Neural progenitor cell (in vitro differentiated cells): Measurements from ENCODE around the gene RUNX1. TPM values are rescaled to one million over a fixed set of nuclear protein-coding genes. Genes with fewer than 3 reads are reported as not detected.

ENCODE experiments used
- DNase-seq: peaks from one replicate; pipeline ENCODE4 v3.0.0-alpha.2; 2016; ENCODE audit warnings: low spot score
- H2AFZ ChIP-seq: fragments of 200-600 bp; sonication (generic); replicated peaks from 2 replicates; pipeline ENCODE4 v1.6.1; 2016; ENCODE audit warnings: antibody characterized with exemption
- H3F3A ChIP-seq: fragments of 200-600 bp; sonication (generic); 2 replicates; pipeline ENCODE4 v1.6.1; 2016; ENCODE audit warnings: antibody characterized with exemption, low read depth
- H3K27ac ChIP-seq: fragments of 200-600 bp; sonication (generic); 2 replicates; pipeline ENCODE4 v1.5.1; 2016; ENCODE audit warnings: mild to moderate bottlenecking
- H3K27me3 ChIP-seq: fragments of 200-600 bp; sonication (generic); 2 replicates; pipeline ENCODE4 v1.6.1; 2016; ENCODE audit warnings: mild to moderate bottlenecking, moderate library complexity
- H3K36me3 ChIP-seq: fragments of 200-600 bp; sonication (generic); 2 replicates; pipeline ENCODE4 v1.5.1; 2016
- H3K4me1 ChIP-seq: fragments of 200-600 bp; sonication (generic); 2 replicates; pipeline ENCODE4 v1.6.1; 2016; ENCODE audit warnings: mixed run types
- H3K4me2 ChIP-seq: fragments of 200-600 bp; sonication (generic); 2 replicates; pipeline ENCODE4 v1.6.1; 2016
- H3K4me3 ChIP-seq: fragments of 200-600 bp; sonication (generic); 2 replicates; pipeline ENCODE4 v1.5.1; 2016
- H3K79me2 ChIP-seq: fragments of 200-600 bp; sonication (generic); 2 replicates; pipeline ENCODE4 v1.6.1; 2016; ENCODE audit warnings: low read depth
- H3K9ac ChIP-seq: fragments of 200-600 bp; sonication (generic); 2 replicates; pipeline ENCODE4 v1.6.1; 2016
- H3K9me3 ChIP-seq: fragments of 200-600 bp; sonication (generic); 2 replicates; pipeline ENCODE4 v1.5.1; 2016; ENCODE audit warnings: low read depth
- H4K20me1 ChIP-seq: fragments of 200-600 bp; sonication (generic); 2 replicates; pipeline ENCODE4 v1.6.1; 2016; ENCODE audit warnings: low read depth
- H3K27ac Mint-ChIP-seq: 3 replicates; pipeline ENCODE4 v1.8.0; 2021; ENCODE audit warnings: mixed read lengths
- H3K27me3 Mint-ChIP-seq: 2 replicates; pipeline ENCODE4 v1.8.0; 2022; ENCODE audit warnings: low read depth, mild to moderate bottlenecking, inconsistent platforms, moderate library complexity, mixed read lengths; ENCODE audit not compliant: insufficient read depth
- H3K36me3 Mint-ChIP-seq: 3 replicates; pipeline ENCODE4 v1.8.0; 2021; ENCODE audit warnings: mixed read lengths
- H3K4me1 Mint-ChIP-seq: 3 replicates; pipeline ENCODE4 v1.8.0; 2021; ENCODE audit warnings: mixed read lengths
- H3K4me3 Mint-ChIP-seq: 3 replicates; pipeline ENCODE4 v1.8.0; 2021; ENCODE audit warnings: mild to moderate bottlenecking, moderate library complexity, mixed read lengths
- H3K9me3 Mint-ChIP-seq: 3 replicates; pipeline ENCODE4 v1.8.0; 2020; ENCODE audit warnings: mixed read lengths
- CTCF ChIP-seq: fragments of 200-600 bp; sonication (generic); IDR thresholded peaks from 2 replicates; pipeline ENCODE4 v1.5.1; 2017; ENCODE audit warnings: antibody characterized with exemption, mild to moderate bottlenecking
- EZH2 ChIP-seq: fragments of 200-600 bp; sonication (generic); IDR thresholded peaks from 2 replicates; pipeline ENCODE4 v1.6.1; 2017; ENCODE audit warnings: antibody characterized with exemption, mild to moderate bottlenecking, moderate library complexity
- EZH2phosphoT487 ChIP-seq: fragments of 200-600 bp; sonication (generic); IDR thresholded peaks from 2 replicates; pipeline ENCODE4 v1.6.1; 2017; ENCODE audit warnings: antibody characterized with exemption
- total RNA-seq: library from RNA; depleted of rRNA; stranded (reverse); fragments of >200 nt; gene quantifications from 2 replicates; pipeline ENCODE4 v1.2.3, GENCODE V29; 2015; ENCODE audit warnings: low replicate concordance

The RUNX1 gene
- total RNA-seq, 1 donor from 2014 or later, result 0.09 TPM

- Mint-ChIP-seq H3K27ac (no peak overlapping the region), H3K4me1 (no peaks in the 10 kb centered on the region), H3K4me3 (no peak overlapping the region), H3K36me3 (no peaks in the 10 kb centered on the region), H3K9me3 (no peaks in the 10 kb centered on the region), H3K27me3 (no peaks in the 10 kb centered on the region)
- no peaks in the 10 kb centered on the region for H3K4me1 ChIP-seq
- H3K27ac ChIP-seq, result no peak overlapping the region
- no peak for DNase-seq
- H3K36me3 ChIP-seq, result no peaks in the 10 kb centered on the region
- H2AFZ ChIP-seq, result no peak overlapping the region
- H3K27me3 ChIP-seq, result peaks cover 29% of the 10 kb centered on the region
- no peak overlapping the region for H3K9ac ChIP-seq
- H4K20me1 ChIP-seq, result no peaks in the 10 kb centered on the region
- H3K4me3 ChIP-seq, result no peak overlapping the region
- TF ChIP-seq EZH2phosphoT487 (no peak), CTCF (no peak), EZH2 (no peak)
- H3K79me2 ChIP-seq, result no peaks in the 10 kb centered on the region
- H3F3A ChIP-seq, result no peaks in the 10 kb centered on the region
- H3K4me2 ChIP-seq, result no peak overlapping the region
- no peaks in the 10 kb centered on the region for H3K9me3 ChIP-seq
Measured at GRCh38 chr21:34858559-34858958, 190.5 kb downstream of the RUNX1 start.

- H3K27ac ChIP-seq, result no peak overlapping the region
- peaks cover 23% of the 10 kb centered on the region for H3K27me3 ChIP-seq
- Mint-ChIP-seq H3K9me3 (no peaks in the 10 kb centered on the region), H3K4me1 (peaks cover 3% of the 10 kb centered on the region), H3K36me3 (no peaks in the 10 kb centered on the region), H3K27me3 (no peaks in the 10 kb centered on the region), H3K4me3 (no peak overlapping the region), H3K27ac (no peak overlapping the region)
- H3K4me2 ChIP-seq, result no peak overlapping the region
- no peak overlapping the region for H3K9ac ChIP-seq
- H4K20me1 ChIP-seq, result no peaks in the 10 kb centered on the region
- peak; percentile 31 for TF ChIP-seq CTCF
- TF ChIP-seq EZH2, result no peak
- no peaks in the 10 kb centered on the region for H3K79me2 ChIP-seq
- DNase-seq, result no peak
- no peaks in the 10 kb centered on the region for H3K36me3 ChIP-seq
- H3K9me3 ChIP-seq, result no peaks in the 10 kb centered on the region
- no peak overlapping the region for H2AFZ ChIP-seq
- H3K4me3 ChIP-seq, result no peak overlapping the region
- no peaks in the 10 kb centered on the region for H3K4me1 ChIP-seq
- no peaks in the 10 kb centered on the region for H3F3A ChIP-seq
Measured at GRCh38 chr21:34857874-34858273, 191.2 kb downstream of the RUNX1 start.

- no peak overlapping the region for H3K4me3 ChIP-seq
- Mint-ChIP-seq H3K27ac (no peak overlapping the region), H3K36me3 (no peaks in the 10 kb centered on the region), H3K27me3 (no peaks in the 10 kb centered on the region), H3K4me3 (no peak overlapping the region), H3K4me1 (peaks cover 10% of the 10 kb centered on the region), H3K9me3 (no peaks in the 10 kb centered on the region)
- no peak overlapping the region for H2AFZ ChIP-seq
- H4K20me1 ChIP-seq, result no peaks in the 10 kb centered on the region
- peaks cover 17% of the 10 kb centered on the region for H3K27me3 ChIP-seq
- H3K4me1 ChIP-seq, result no peaks in the 10 kb centered on the region
- H3K36me3 ChIP-seq, result no peaks in the 10 kb centered on the region
- no peak overlapping the region for H3K27ac ChIP-seq
- TF ChIP-seq EZH2 (no peak), EZH2phosphoT487 (no peak), CTCF (no peak)
- H3K9ac ChIP-seq, result no peak overlapping the region
- no peak overlapping the region for H3K4me2 ChIP-seq
- H3K9me3 ChIP-seq, result no peaks in the 10 kb centered on the region
- no peak for DNase-seq
- no peaks in the 10 kb centered on the region for H3F3A ChIP-seq
- H3K79me2 ChIP-seq, result no peaks in the 10 kb centered on the region
Measured at GRCh38 chr21:34857122-34857713, 191.9 kb downstream of the RUNX1 start.
